OCI-LY1 (cell line): ENCODE results near the gene OPN3.

Source experiments
- H2AFZ ChIP-seq: fragments of 200-600 bp; sonication (generic), shearing (Covaris generic); 2 replicates; pipeline ENCODE4 v1.6.0; 2014; ENCODE audit warnings: antibody characterized with exemption, mild to moderate bottlenecking, low read length
- H3F3A ChIP-seq: fragments of 200-600 bp; sonication (generic), shearing (Covaris generic); 2 replicates; pipeline ENCODE4 v1.6.0; 2014; ENCODE audit warnings: mild to moderate bottlenecking, antibody characterized with exemption, low read length, moderate library complexity; ENCODE audit not compliant: insufficient read depth
- H3K27ac ChIP-seq: fragments of 200-600 bp; sonication (generic); 2 replicates; pipeline ENCODE4 v1.5.1; 2014; ENCODE audit warnings: low read length, mixed run types, mild to moderate bottlenecking, low read depth; ENCODE audit not compliant: poor library complexity, severe bottlenecking
- H3K27me3 ChIP-seq: fragments of 200-600 bp; sonication (generic); 2 replicates; pipeline ENCODE4 v1.6.0; 2014; ENCODE audit warnings: antibody characterized with exemption, mild to moderate bottlenecking, low read length, moderate library complexity; ENCODE audit not compliant: insufficient read depth
- H3K36me3 ChIP-seq: fragments of 200-600 bp; sonication (generic); 2 replicates; pipeline ENCODE4 v1.6.1; 2014; ENCODE audit warnings: mild to moderate bottlenecking, antibody characterized with exemption, low read length, moderate library complexity, mixed read lengths; ENCODE audit not compliant: insufficient read depth
- H3K4me1 ChIP-seq: fragments of 200-600 bp; sonication (generic); 2 replicates; pipeline ENCODE4 v1.5.1; 2014; ENCODE audit warnings: mild to moderate bottlenecking, low read length, moderate library complexity; ENCODE audit not compliant: insufficient read depth, severe bottlenecking
- H3K4me2 ChIP-seq: fragments of 200-600 bp; sonication (generic), shearing (Covaris generic); 2 replicates; pipeline ENCODE4 v1.6.1; 2014; ENCODE audit warnings: low read length
- H3K4me3 ChIP-seq: fragments of 200-600 bp; sonication (generic); 2 replicates; pipeline ENCODE4 v1.5.1; 2014; ENCODE audit warnings: low read length, low read depth, mild to moderate bottlenecking, mixed read lengths; ENCODE audit not compliant: poor library complexity, severe bottlenecking
- H3K79me2 ChIP-seq: fragments of 200-600 bp; shearing (Covaris generic); 2 replicates; pipeline ENCODE4 v1.6.1; 2016; ENCODE audit warnings: mixed run types, low read length, mixed read lengths; ENCODE audit not compliant: insufficient read depth
- H3K9ac ChIP-seq: fragments of 200-600 bp; sonication (generic), shearing (Covaris generic); 2 replicates; pipeline ENCODE4 v1.6.1; 2014; ENCODE audit warnings: mild to moderate bottlenecking, low read length, mixed read lengths
- H3K9me2 ChIP-seq: fragments of 200-600 bp; sonication (generic), shearing (Covaris generic); 2 replicates; pipeline ENCODE4 v1.6.1; 2014; ENCODE audit warnings: low read depth, mild to moderate bottlenecking, low read length, mixed read lengths
- H3K9me3 ChIP-seq: fragments of 200-600 bp; shearing (Covaris generic); 2 replicates; pipeline ENCODE4 v1.6.1; 2014; ENCODE audit warnings: low read length, mixed read lengths
- H4K20me1 ChIP-seq: fragments of 200-600 bp; sonication (generic), shearing (Covaris generic); 2 replicates; pipeline ENCODE4 v1.6.0; 2016; ENCODE audit warnings: mild to moderate bottlenecking, low read length; ENCODE audit not compliant: insufficient read depth
- CTCF ChIP-seq: fragments of 200-600 bp; sonication (generic), shearing (Covaris generic); IDR thresholded peaks from 2 replicates; pipeline ENCODE4 v1.5.1; 2017; ENCODE audit warnings: mild to moderate bottlenecking, antibody characterized with exemption, low read length, moderate library complexity, mixed read lengths
- EZH2 ChIP-seq: fragments of 200-600 bp; sonication (generic), shearing (Covaris generic); IDR thresholded peaks from 2 replicates; pipeline ENCODE4 v1.8.0; 2017; ENCODE audit warnings: borderline replicate concordance, mixed run types, mild to moderate bottlenecking, antibody characterized with exemption, low read length, moderate library complexity, mixed read lengths

OPN3 gene

GRCh38 chr1:241611063-241611462 lies 29.1 kb downstream of the OPN3 start:
- Histone ChIP-seq H3K9ac (no peak overlapping the region), H3F3A (no peaks in the 10 kb centered on the region), H3K27ac (no peak overlapping the region), H3K4me2 (no peak overlapping the region), H3K4me3 (no peak overlapping the region), H3K9me2 (no peaks in the 10 kb centered on the region), H2AFZ (no peak overlapping the region), H3K27me3 (no peaks in the 10 kb centered on the region), H3K36me3 (no peaks in the 10 kb centered on the region), H4K20me1 (no peaks in the 10 kb centered on the region), H3K79me2 (no peaks in the 10 kb centered on the region), H3K9me3 (no peaks in the 10 kb centered on the region), H3K4me1 (no peaks in the 10 kb centered on the region)
- TF ChIP-seq EZH2 (no peak), CTCF (peak; percentile 72)

GRCh38 chr1:241610056-241610815 lies 29.9 kb downstream of the OPN3 start:
- no peaks in the 10 kb centered on the region for H3K9me3 ChIP-seq
- H3K4me2 ChIP-seq: no peak overlapping the region
- H3K79me2 ChIP-seq: no peaks in the 10 kb centered on the region
- no peaks in the 10 kb centered on the region for H3K4me1 ChIP-seq
- no peak overlapping the region for H3K4me3 ChIP-seq
- no peak overlapping the region for H3K9ac ChIP-seq
- no peak overlapping the region for H3K27ac ChIP-seq
- no peaks in the 10 kb centered on the region for H4K20me1 ChIP-seq
- no peaks in the 10 kb centered on the region for H3K27me3 ChIP-seq
- no peaks in the 10 kb centered on the region for H3F3A ChIP-seq
- H3K36me3 ChIP-seq: no peaks in the 10 kb centered on the region
- TF ChIP-seq CTCF: no peak
- no peak for TF ChIP-seq EZH2
- no peaks in the 10 kb centered on the region for H3K9me2 ChIP-seq
- no peak overlapping the region for H2AFZ ChIP-seq

- no peaks in the 10 kb centered on the region for H4K20me1 ChIP-seq
- H3K27ac ChIP-seq: no peak overlapping the region
- no peaks in the 10 kb centered on the region for H3K4me1 ChIP-seq
- TF ChIP-seq CTCF: no peak
- no peaks in the 10 kb centered on the region for H3K36me3 ChIP-seq
- H3F3A ChIP-seq: no peaks in the 10 kb centered on the region
- no peak overlapping the region for H3K4me3 ChIP-seq
- H3K4me2 ChIP-seq: no peak overlapping the region
- no peak overlapping the region for H3K9ac ChIP-seq
- no peaks in the 10 kb centered on the region for H3K27me3 ChIP-seq
- no peaks in the 10 kb centered on the region for H3K79me2 ChIP-seq
- H3K9me3 ChIP-seq: no peaks in the 10 kb centered on the region
- H3K9me2 ChIP-seq: no peaks in the 10 kb centered on the region
- H2AFZ ChIP-seq: no peak overlapping the region
Observed at GRCh38 chr1:241608379-241609033, 31.7 kb downstream of the OPN3 start.
